HG03521 (cell line): Measurements from ENCODE around the gene DNPH1.

Experiments used
- ATAC-seq: cut with Tn5 transposase; IDR thresholded peaks from one replicate; pipeline ENCODE4 v1.9.1; 2021; ENCODE audit warnings: mild to moderate bottlenecking, moderate library complexity; ENCODE audit not compliant: unreplicated experiment

The DNPH1 gene

DNA sequence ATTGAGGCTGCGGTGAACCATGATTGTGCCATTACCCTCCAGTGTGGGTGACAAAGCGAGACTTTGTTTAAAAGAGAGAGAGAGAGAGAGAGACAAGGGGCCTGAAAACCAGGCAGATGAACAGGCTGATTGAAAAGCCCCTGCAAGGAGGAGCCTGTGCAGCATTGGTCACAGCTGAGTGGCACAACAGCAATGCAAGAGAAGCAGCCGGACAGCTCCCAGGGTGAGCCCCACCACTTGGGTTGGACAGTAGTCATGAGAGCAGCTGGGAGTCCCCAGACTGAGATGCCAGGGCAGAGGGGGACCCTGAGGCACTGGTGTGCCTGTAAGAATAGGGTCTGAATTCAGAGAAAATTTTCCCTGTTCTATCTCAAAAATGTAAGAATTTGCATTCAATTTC is 10.2 kb downstream of the DNPH1 start:
- no peak for ATAC-seq

DNA sequence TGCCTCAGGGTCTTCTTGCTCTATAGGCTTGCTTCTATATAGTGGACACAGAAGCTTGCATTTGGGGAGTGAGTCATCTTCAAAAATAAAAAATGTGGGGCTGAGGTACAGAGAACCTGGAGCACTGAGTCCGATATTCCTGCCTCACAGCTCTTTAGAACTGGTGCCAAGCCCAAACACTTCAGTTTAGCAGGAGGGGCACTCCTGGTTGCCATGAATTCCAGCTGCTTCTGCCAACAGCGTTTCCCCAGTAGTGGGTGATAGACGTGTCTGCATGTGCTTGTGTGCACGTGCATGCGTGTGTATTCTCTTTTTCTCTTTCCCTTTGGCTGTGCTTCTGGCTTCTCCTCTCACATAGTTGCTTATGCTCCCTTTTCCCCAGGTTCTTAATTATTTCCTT is 11.9 kb downstream of the DNPH1 start:
- ATAC-seq = no peak

DNA sequence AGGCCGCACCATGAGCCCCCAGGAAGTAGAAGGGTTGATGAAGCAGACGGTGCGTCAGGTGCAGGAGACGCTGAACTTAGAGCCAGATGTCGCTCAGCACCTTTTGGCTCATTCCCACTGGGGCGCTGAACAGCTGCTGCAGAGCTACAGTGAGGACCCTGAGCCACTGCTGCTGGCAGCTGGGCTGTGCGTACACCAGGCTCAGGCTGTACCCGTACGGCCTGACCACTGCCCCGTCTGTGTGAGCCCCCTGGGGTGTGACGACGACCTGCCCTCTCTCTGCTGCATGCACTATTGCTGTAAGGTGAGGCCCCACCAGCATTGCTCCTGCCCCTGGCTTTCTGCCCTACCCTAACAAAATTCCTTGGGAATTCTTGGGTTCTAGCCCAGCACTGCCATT is 13.1 kb downstream of the DNPH1 start:
- ATAC-seq = no peak

DNA sequence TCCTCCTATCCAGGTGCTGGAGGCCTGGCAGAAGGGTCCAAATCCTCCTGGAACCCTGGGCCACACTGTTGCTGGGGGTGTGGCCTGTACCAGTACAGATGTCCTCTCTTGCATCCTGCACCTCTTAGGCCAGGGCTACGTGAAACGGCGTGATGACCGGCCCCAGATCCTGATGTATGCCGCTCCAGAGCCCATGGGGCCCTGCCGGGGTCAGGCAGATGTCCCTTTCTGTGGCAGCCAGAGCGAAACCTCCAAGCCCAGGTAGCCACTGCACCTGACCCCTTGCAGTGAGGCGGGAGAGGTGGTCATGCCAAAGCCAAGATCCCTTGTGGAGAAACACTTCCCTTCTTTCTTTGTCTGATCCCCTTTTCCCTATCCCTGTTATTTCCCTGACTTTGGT is 14.2 kb downstream of the DNPH1 start:
- no peak for ATAC-seq

DNA sequence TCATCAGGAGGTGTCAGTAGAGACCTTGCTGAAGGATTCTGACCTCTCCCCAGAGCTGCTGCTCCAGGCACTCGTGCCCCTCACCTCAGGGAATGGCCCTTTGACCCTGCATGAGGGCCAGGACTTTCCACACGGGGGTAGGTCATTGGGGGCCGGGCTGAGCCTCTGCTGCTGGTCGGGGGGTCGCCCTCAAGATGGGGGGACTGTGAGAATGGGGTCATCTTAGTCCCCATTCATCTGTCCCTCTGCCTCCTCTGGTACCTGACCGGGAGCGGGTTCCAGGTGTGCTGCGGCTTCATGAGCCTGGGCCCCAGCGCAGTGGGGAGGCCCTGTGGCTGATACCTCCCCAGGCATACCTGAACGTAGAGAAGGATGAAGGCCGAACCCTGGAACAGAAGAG is 15.8 kb downstream of the DNPH1 start:
- no peak for ATAC-seq

DNA sequence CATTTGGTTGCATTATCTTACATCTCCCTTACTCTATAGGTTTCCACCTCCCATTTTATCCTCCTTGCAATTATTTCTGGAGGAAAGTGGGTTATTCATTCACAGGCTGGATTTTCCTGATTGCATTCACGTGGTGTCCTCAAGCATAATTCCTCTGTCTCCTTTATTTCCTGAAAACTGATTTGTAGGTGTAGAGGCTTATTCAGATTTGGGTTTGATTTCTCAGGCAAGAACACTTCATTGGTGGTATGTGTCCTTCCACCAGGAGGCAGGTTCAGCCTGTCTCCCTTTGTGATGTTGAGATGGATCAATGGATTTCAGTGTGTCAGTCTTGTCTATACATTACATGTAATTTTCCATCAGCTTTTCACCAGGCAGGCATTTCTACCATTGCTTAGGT is 17.3 kb downstream of the DNPH1 start:
- no peak for ATAC-seq

DNA sequence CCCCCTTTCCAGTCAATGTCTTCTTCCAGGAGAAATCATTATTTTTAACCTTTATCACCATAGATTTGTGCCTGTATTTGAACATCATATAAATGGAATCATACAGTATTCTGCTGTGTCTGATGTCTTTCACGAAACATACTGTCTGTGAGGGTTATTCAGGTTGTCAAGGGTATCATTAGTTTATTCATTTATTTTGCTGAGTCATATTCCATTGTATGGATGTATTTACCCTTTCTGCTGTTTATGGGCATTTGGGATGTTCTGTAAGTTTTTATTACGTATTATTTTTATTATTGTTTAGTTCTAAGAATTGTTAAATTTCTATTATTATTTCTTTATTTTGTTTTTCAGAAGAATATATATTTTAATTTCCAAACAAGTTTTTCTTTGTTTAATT is 22.0 kb downstream of the DNPH1 start:
- ATAC-seq = no peak

DNA sequence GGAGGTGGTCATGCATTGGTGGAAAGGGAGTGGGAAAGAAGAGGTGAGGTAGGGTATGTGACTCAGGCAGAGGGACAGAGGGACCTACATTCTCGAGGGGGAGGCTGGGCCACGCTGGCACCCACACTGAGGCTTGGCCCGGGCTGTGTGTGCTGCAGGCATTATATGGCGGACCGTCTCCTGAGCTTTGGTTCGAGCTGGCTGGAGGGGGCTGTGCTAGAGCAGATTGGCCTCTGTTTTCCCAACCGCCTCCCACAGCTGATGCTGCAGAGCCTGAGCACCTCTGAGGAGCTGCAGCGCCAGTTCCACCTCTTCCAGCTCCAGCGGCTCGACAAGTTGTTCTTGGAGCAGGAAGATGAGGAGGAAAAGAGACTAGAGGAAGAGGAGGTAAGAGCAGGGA is 23.4 kb downstream of the DNPH1 start:
- ATAC-seq = no peak

DNA sequence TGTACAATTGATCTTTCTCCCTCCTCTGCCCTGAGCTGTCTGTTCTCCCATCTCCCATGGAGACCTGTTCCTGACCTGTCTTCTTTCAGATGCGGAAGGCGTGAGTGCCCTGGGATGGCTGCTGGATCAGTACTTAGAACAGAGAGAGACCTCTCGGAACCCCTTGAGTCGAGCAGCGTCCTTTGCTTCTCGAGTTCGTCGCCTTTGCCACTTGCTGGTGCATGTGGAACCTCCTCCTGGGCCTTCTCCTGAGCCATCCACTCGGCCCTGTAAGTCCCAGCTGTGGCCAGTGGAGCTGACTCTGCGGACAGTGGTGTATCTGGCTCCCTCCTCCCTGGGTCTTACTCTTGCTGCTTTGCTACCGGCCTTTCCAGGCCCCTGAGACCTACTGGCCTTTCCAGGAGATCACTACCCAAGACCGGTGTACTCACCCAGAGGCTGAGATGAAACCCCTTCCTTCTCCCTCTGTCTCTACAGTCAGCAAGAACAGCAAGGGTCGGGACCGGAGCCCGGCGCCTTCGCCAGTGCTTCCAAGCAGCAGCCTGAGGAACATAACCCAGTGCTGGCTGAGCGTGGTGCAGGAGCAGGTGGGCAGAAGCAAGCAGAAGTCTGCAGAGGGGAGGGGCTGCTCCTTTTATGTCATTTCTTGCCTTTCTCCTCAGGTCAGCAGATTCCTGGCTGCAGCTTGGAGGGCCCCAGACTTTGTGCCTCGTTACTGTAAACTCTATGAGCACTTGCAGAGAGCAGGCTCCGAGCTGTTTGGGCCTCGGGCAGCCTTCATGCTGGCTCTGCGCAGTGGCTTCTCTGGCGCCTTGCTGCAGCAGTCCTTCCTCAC is 24.8 kb downstream of the DNPH1 start:
- ATAC-seq = no peak

DNA sequence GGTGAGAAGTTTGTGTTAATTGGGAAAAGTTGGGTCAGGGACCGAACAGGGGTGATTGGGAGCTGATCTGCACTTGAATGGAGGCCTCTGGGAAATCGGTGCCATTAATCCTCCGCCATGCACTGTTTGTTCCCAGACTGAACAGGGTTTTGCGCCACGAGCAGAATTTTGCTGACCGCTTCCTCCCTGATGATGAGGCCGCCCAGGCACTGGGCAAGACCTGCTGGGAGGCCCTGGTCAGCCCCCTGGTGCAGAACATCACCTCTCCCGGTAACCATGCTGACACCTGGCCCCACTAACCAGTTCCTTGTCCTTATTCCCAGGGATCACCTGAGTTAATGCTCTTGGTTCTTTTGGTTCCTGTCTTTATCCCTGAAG is 25.6 kb downstream of the DNPH1 start:
- ATAC-seq = no peak

DNA sequence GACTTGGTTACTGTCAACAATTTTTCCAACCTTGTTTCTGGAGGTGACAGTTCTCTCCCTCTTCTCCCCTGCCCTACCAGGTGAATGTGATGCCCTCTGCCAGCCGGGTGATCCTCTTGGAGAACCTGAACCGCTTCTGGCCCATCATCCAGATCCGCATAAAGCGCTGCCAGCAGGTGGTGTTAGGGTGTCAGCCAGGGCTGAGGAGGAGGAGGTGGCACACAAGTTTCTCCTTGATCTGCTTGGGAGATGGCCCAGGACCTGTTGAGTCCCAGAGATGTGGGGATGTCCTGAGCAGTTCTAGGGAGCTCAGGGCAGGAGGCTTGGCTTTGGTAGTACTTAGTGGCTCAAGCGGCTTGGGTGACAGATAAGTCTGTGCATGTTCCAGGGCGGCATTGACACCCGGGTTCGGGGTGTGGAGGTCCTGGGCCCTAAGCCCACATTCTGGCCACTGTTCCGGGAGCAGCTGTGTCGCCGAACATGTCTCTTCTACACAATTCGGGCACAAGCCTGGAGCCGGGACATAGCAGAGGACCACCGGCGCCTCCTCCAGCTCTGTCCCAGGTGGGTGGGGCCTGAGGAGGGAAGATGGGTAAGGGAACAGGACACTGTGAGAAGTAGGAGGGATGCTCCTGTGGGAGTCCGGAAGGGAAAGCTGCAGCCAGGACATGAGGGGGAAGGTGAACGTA is 26.1 kb downstream of the DNPH1 start:
- ATAC-seq = no peak

DNA sequence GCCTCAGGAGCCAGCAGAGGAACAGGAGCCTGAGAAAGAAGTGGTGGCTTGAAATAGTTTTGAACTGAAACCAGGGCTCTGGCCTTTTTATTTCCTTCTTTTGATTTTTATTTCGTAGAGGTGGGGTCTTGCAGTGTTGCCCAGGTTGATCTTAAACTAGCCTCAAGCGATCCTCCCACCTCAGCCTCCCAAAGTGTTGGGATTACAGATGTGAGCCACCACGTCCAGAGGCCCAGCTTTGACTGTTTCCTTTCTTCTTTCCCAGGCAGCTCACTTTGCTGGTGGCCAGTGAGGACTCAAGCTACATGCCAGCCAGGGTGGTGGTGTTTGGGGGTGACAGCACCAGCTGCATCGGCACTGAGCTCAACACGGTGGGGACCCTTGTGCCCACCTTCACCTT is 26.8 kb downstream of the DNPH1 start:
- ATAC-seq = no peak

DNA sequence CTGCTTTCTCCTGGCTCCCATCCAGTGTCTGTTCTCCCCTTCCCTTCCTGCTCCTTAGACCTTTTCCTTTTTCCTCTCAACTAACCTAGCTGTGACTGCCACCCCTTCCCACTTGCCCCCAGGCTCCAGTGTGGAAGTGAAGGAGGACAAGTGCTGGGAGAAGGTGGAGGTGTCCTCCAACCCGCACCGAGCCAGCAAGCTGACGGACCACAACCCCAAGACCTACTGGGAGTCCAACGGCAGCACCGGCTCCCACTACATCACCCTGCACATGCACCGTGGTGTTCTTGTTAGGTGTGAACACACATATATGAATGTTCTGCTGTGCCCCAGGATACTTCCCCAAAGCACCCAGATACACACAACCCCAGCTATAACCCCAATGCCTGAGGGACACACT is 28.7 kb downstream of the DNPH1 start:
- ATAC-seq = no peak

DNA sequence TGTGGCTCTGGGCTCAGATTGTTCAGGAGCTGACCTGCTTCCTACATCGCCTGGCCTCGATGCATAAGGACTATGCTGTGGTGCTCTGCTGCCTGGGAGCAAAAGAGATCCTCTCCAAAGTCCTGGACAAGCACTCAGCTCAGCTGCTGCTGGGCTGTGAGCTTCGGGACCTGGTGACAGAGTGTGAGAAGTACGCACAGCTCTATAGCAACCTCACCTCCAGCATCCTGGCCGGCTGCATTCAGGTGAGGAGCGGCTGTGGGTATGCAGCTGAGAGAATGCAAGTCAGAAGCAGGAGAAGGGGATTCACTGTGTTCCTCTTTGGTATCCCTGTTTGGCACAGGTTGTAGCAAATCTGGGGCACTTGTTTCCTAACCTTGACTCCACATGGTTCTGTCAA is 29.4 kb downstream of the DNPH1 start:
- no peak for ATAC-seq

DNA sequence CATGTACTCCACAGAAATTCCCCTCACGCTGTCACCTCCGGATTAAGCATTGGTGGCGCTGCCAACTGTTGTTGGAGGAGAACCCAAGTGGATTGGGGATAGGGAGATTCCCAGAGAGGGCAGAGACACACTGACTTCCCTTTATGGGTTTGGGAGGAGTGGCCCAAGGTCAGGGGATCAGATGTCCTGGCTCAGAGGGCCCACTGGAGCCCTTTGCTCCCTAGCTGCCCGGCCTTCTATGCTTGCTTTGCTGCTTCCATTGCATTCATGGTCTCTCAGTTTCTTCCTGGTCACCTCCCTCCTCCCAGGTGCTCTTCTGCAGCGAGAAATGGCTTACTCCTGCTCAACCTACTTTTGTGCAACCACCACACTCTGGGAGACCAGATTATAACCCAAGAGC is 32.9 kb downstream of the DNPH1 start:
- ATAC-seq = no peak

DNA sequence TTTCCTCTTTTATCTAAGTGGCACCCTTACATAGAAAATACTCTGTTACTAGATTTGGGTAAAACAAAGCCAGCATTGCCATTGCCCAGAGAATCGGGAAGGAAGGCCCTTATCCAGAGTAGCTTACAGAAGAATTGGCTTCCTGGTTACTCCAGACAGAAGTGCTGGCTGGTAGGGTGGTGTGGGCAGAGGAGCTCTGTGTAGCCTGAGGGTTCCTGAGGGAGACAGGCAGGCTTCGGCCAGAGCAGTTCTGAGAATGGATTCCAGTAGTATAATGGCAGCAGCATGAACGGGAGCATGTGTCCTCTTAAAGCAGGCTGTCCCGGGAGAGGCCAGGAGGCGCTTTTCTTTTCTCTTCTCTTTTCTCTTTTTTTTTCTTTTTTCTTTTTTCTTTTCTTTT is 35.4 kb downstream of the DNPH1 start:
- ATAC-seq = no peak

DNA sequence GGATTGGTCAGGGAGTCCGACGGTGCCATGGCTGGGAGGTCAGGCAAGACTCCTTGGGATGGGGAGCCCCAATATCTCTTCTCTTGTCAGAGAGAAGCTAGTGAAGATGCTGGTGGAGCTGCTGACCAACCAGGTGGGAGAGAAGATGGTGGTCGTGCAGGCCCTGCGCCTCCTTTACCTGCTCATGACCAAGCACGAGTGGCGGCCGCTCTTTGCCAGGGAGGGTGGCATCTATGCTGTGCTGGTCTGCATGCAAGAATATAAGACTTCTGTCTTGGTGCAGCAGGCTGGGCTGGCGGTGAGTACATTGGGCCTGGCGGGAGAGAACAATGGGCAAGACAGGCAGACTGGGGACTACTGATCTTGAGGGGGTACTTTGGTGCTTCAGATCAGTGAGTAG is 36.4 kb downstream of the DNPH1 start:
- no peak for ATAC-seq

DNA sequence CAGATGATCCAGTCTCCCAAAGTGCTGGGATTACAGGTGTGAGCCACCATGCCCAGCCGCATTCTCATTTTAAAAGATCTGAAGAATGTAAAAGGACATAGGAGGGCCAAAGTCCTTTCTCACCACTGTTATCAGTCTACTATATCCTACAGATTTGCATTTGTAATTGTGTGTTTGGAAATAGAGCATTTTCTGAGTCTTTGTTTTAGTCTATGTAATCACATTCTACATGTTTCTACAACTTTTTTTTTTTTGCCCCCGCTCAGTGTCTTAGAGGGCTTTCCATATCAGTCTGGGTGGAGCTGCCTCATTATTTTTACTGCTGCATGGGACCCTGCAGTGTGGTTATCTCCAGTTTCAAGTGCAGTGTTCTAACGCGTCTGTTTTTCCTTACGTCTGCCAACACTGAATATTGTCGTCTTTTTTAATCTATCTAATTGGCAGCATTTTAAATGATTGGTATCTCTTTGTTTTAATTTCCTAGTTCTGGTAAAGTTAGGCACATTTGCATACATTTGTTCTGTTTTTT is 39.4 kb downstream of the DNPH1 start:
- no peak for ATAC-seq

DNA sequence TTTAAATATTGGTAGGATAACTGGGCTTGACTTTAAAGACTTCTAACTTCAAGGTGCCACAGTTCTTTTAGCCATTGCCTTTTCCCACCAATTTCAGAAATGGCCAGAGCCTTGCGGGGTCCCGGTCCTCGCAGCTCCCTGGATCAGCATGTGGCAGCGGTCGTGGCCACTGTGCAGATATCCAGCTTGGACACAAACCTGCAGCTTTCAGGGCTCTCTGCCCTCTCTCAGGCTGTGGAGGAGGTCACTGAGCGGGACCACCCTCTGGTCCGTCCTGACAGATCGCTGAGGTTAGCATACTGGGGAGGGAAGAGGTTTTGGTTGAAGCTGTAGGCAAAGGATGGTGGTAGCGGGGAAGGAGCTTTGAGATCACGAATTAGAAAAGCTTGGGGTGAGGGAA is 40.9 kb downstream of the DNPH1 start:
- no peak for ATAC-seq

DNA sequence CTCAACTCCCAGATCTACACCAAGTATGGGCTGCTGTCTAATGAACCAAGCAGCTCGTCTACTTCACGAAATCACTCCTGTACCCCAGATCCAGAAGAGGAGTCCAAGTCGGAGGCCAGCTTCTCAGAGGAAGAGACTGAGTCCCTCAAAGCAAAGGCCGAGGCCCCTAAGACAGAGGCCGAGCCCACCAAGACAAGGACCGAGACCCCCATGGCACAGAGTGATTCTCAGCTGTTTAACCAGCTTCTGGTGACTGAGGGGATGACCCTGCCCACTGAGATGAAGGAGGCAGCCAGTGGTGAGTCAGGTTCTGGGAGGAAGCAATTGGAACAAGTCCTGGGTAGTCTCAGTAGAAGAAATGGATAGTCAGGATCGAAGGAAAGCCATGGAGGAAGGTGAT is 41.5 kb downstream of the DNPH1 start:
- ATAC-seq = no peak

DNA sequence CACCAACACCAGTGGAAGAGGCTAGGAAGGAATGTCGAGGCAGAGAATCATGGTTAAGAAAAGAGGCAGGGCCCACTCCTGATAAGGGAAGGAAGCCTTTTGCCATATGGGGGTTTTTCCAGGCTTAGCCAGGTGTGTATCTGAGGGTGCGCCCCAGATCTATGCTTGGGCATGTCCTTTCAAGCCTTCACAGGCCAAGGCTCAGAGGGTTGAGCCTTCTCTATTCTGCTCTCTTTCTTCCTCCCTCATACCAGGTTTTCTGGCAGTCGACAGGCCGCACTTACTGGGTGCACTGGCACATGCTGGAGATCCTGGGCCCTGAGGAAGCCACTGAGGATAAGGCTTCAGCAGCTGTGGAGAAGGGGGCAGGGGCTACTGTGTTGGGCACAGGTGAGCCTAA is 42.6 kb downstream of the DNPH1 start:
- ATAC-seq = no peak

DNA sequence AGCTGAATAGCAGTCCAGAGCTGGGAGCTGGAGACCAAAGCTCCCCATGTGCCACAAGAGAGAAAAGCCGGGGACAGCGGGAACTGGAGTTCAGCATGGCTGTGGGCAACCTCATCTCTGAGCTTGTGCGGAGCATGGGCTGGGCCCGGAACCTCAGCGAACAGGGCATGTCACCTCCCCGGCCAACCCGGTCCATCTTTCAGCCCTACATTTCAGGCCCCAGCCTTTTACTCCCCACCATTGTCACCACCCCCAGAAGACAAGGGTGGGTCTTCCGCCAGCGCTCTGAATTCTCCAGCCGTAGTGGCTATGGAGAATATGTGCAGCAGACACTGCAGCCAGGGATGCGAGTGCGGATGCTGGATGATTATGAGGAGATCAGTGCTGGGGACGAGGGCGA is 43.3 kb downstream of the DNPH1 start:
- no peak for ATAC-seq
